Upper lobe of left lung (tissue), 6 donors: ENCODE results near the gene SEMA5A. TPM values are rescaled to one million over a fixed set of nuclear protein-coding genes. Genes with fewer than 3 reads are reported as not detected.

Source experiments
- ATAC-seq, 2 donors: fragments of 200-7000 bp; cut with Tn5 transposase; one replicate each; pipeline ENCODE4 v1.9.1; 2022; ENCODE audit warnings: mild to moderate bottlenecking in 2 of 2, moderate library complexity in 2 of 2; ENCODE audit not compliant: low FRiP score in 2 of 2
- DNase-seq, 2 donors: peaks; one replicate each; pipeline ENCODE4 v3.0.0-alpha.2; 2019 to 2020
- H3K27ac ChIP-seq, 4 donors: fragments of 200-600 bp; sonication (generic); one replicate each; pipeline ENCODE4 v1.5.1; 2016 to 2019
- H3K27me3 ChIP-seq, 4 donors: fragments of 200-600 bp; sonication (generic); one replicate each; pipeline ENCODE4 v1.5.1; 2017 to 2019
- H3K36me3 ChIP-seq, 4 donors: fragments of 200-600 bp; sonication (generic); one replicate each; pipeline ENCODE4 v1.5.1; 2016 to 2019
- H3K4me1 ChIP-seq, 4 donors: fragments of 200-600 bp; sonication (generic); one replicate each; pipeline ENCODE4 v1.5.1; 2018 to 2019
- H3K4me3 ChIP-seq, 4 donors: fragments of 200-600 bp; sonication (generic); one replicate each; pipeline ENCODE4 v1.5.1; 2017 to 2019; ENCODE audit warnings: mild to moderate bottlenecking in 2 of 4, moderate library complexity in 1 of 4
- H3K9me3 ChIP-seq, 4 donors: fragments of 200-600 bp; sonication (generic); one replicate each; pipeline ENCODE4 v1.5.1; 2018 to 2019
- CTCF ChIP-seq, 6 experiments: fragments of 450-650 bp in 4 of 6; fragments of 200-600 bp in 2 of 6; sonication (generic) in 2 of 6; IDR thresholded peaks; one replicate each; pipeline ENCODE4 v1.5.1; 2016 to 2019; ENCODE audit warnings: antibody characterized with exemption in 6 of 6
- EP300 ChIP-seq, 4 donors: sonication (generic); formaldehyde crosslinking; IDR thresholded peaks; one replicate each; pipeline ENCODE4 v1.5.1; 2017; ENCODE audit warnings: antibody characterized with exemption in 4 of 4, control low read depth in 2 of 4
- POLR2A ChIP-seq, 4 donors: fragments of 450-650 bp; IDR thresholded peaks; one replicate each; pipeline ENCODE4 v1.5.1; 2016 to 2017; ENCODE audit warnings: antibody characterized with exemption in 4 of 4, mild to moderate bottlenecking in 2 of 4
- POLR2AphosphoS5 ChIP-seq, 2 donors: sonication (generic); formaldehyde crosslinking; IDR thresholded peaks; one replicate each; pipeline ENCODE4 v1.5.1; 2017; ENCODE audit warnings: antibody characterized with exemption in 2 of 2
- WGBS, 2 donors: methylation state at CpG; one replicate each; pipeline ENCODE4 v1.1.5; 2017 to 2018; 5-methylcytosine and 5-hydroxymethylcytosine counted together
- total RNA-seq, 6 donors: library from RNA; depleted of rRNA in 4 of 6; stranded (reverse); fragments of >200 nt in 4 of 6; gene quantifications; one replicate each; pipeline versions ENCODE4 v1.1.0 to v1.2.1, GENCODE V29; 2016 to 2021
- donor health status: DM: no; HTN: no; CAD: no; lungs with moderate emphysema.
- donor health status: DM: no; HTN: yes; CAD: no; lungs with severe emphysema.

SEMA5A gene
- total RNA-seq, 6 donors from 2014 or later: 5.2 to 40.5 (median 27.5) TPM

- ATAC-seq: no peak
Observed at GRCh38 chr5:9567039-9567438, 21.2 kb upstream of the SEMA5A start.

GRCh38 chr5:9564752-9565151 lies 18.9 kb upstream of the SEMA5A start:
- WGBS, 2 donors: 68 to 69% methylated on average over 4 of the region's 4 CpGs
- no peaks in the 10 kb centered on the region for H3K4me1 ChIP-seq
- ATAC-seq: no peak

More at GRCh38 chr5:9567039-9567438, 21.2 kb upstream of the SEMA5A start:
- TF ChIP-seq EP300 (IDR thresholded peaks at IDR 0.05) (no peak), POLR2AphosphoS5 (IDR thresholded peaks at IDR 0.05) (no peak), CTCF (IDR thresholded peaks at IDR 0.05) (no peak), POLR2A (IDR thresholded peaks at IDR 0.05) (no peak)
- Histone ChIP-seq H3K4me1 (no peaks in the 10 kb centered on the region), H3K27ac (no peak overlapping the region), H3K9me3 (no peaks in the 10 kb centered on the region), H3K27me3 (no peaks in the 10 kb centered on the region), H3K36me3 (no peaks in the 10 kb centered on the region), H3K4me3 (no peak overlapping the region)
- DNase-seq: no peak

GRCh38 chr5:9562141-9562540 lies 16.3 kb upstream of the SEMA5A start:
- no peaks in the 10 kb centered on the region for H3K27me3 ChIP-seq
- DNase-seq (no peak), ATAC-seq (no peak)
- TF ChIP-seq POLR2AphosphoS5 (IDR thresholded peaks at IDR 0.05) (no peak), POLR2A (IDR thresholded peaks at IDR 0.05) (no peak), CTCF (IDR thresholded peaks at IDR 0.05) (no peak), EP300 (IDR thresholded peaks at IDR 0.05) (no peak)
- 75 to 78% methylated on average over 7 of the region's 7 CpGs for WGBS, 2 donors
- no peaks in the 10 kb centered on the region for H3K4me1 ChIP-seq
- H3K36me3 ChIP-seq: no peaks in the 10 kb centered on the region
- no peak overlapping the region for H3K4me3 ChIP-seq
- no peaks in the 10 kb centered on the region for H3K9me3 ChIP-seq
- no peak overlapping the region for H3K27ac ChIP-seq

More at GRCh38 chr5:9564752-9565151, 18.9 kb upstream of the SEMA5A start:
- no peaks in the 10 kb centered on the region for H3K36me3 ChIP-seq
- H3K27ac ChIP-seq: no peak overlapping the region
- no peak for DNase-seq
- H3K4me3 ChIP-seq: no peak overlapping the region
- no peaks in the 10 kb centered on the region for H3K27me3 ChIP-seq
- no peaks in the 10 kb centered on the region for H3K9me3 ChIP-seq
- TF ChIP-seq POLR2AphosphoS5 (IDR thresholded peaks at IDR 0.05) (no peak), POLR2A (IDR thresholded peaks at IDR 0.05) (no peak), EP300 (IDR thresholded peaks at IDR 0.05) (no peak), CTCF (IDR thresholded peaks at IDR 0.05) (no peak)

GRCh38 chr5:9559965-9560364 lies 14.1 kb upstream of the SEMA5A start:
- Histone ChIP-seq H3K4me1 (no peaks in the 10 kb centered on the region), H3K4me3 (no peak overlapping the region), H3K27ac (no peak overlapping the region), H3K9me3 (no peaks in the 10 kb centered on the region), H3K36me3 (no peaks in the 10 kb centered on the region), H3K27me3 (no peaks in the 10 kb centered on the region)
- 68 to 69% methylated on average over 3 of the region's 3 CpGs for WGBS, 2 donors
- ATAC-seq (no peak), DNase-seq (no peak)
- TF ChIP-seq CTCF (IDR thresholded peaks at IDR 0.05) (no peak), POLR2A (IDR thresholded peaks at IDR 0.05) (no peak), EP300 (IDR thresholded peaks at IDR 0.05) (no peak), POLR2AphosphoS5 (IDR thresholded peaks at IDR 0.05) (no peak)

- WGBS, 2 donors: 67 to 73% methylated on average over 5 of the region's 5 CpGs
- no peaks in the 10 kb centered on the region for H3K27me3 ChIP-seq
- no peak overlapping the region for H3K4me3 ChIP-seq
- no peaks in the 10 kb centered on the region for H3K4me1 ChIP-seq
- H3K36me3 ChIP-seq: no peaks in the 10 kb centered on the region
- DNase-seq (no peak), ATAC-seq (no peak)
- no peak overlapping the region for H3K27ac ChIP-seq
- TF ChIP-seq EP300 (IDR thresholded peaks at IDR 0.05) (no peak), CTCF (IDR thresholded peaks at IDR 0.05) (no peak), POLR2AphosphoS5 (IDR thresholded peaks at IDR 0.05) (no peak), POLR2A (IDR thresholded peaks at IDR 0.05) (no peak)
- H3K9me3 ChIP-seq: no peaks in the 10 kb centered on the region
Observed at GRCh38 chr5:9558319-9558965, 12.6 kb upstream of the SEMA5A start.
